ENCODE measurements around the gene GHR. TPM values are rescaled to one million over a fixed set of nuclear protein-coding genes. Genes with fewer than 3 reads are reported as not detected.
"Not testable (repeated sequence)": the region's sequence is repeated elsewhere in the genome, so short reads cannot be mapped to it uniquely, and the experiment has no call there.

GHR gene
- total RNA-seq, 1 experiment from 2014 or later: 0.05 TPM

DNA sequence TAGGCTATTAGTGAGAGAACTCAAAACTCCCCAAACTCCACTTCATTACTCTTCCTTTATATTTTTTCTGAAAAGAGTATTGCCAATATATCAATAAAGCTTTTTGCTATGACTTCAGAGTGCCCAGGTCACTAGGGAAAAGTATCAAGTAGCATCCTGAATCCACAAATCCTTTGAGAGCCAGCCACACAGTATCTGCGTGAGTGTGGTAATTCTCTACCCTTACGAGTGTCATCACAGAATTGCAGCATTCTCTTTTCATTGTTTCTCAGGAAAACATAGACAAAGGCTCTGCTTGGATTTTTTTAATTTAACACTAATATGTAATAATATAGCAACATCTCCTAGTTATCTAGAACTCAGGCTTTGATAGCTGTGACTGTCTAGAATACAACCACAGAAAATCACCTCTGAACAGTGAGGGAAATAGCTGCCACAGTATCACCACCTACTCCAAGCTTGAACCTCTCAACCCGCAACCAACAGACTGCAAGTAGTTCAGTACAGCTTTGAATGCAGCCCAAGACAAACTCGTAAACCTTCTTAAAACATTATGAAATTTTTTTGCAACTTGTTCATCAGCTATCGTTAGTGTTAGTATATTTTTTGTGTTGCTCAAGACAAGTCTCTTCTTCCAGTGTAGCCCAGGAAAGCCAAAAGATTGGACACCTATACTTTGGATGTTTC lies 254.1 kb downstream of the GHR start:
- Histone ChIP-seq H3K27ac (no peak overlapping the region), H3K27me3 (replicated peaks) (no peaks in the 10 kb centered on the region), H3K4me3 (no peak overlapping the region), H3K9me3 (replicated peaks) (0 out of 2 replicates have a peak, but pooled peaks cover under 1% of the 10 kb centered on the region), H3K4me1 (replicated peaks) (no peaks in the 10 kb centered on the region), H3K36me3 (no peaks in the 10 kb centered on the region)
- DNase-seq (ENCODE audit: low read depth in 1 of 2, low spot score in 2 of 2): no peak

DNA sequence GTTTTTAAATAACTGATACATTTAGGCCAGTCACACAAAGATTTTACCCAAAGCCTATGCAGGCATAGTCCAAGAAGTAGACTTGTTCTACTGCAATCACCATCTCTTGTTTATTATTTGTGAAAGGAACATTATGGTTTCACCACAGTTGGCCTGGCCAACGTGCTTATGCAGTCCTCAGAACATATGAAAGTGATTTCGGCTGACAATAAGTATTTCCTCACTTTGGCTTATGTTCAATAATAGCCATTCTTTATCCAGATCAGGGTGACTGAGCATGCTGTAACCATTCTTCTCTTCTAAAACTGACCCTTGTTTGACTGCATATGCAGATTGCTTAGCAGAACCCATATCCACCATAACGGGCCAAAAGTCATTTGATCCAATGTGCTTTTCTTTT lies 256.8 kb downstream of the GHR start:
- no peak for DNase-seq (ENCODE audit: low read depth in 1 of 2, low spot score in 2 of 2)
- Histone ChIP-seq H3K27ac (no peak overlapping the region), H3K4me3 (no peak overlapping the region), H3K4me1 (replicated peaks) (no peaks in the 10 kb centered on the region), H3K27me3 (replicated peaks) (no peaks in the 10 kb centered on the region), H3K36me3 (no peaks in the 10 kb centered on the region), H3K9me3 (replicated peaks) (0 out of 2 replicates have a peak, but pooled peaks cover 3% of the 10 kb centered on the region)

GRCh38 chr5:42685078-42685477 lies 261.8 kb downstream of the GHR start:
- H3K4me1 ChIP-seq (replicated peaks); DNase-seq (ENCODE audit: low read depth in 1 of 2, low spot score in 2 of 2); H3K4me3 ChIP-seq; H3K9me3 ChIP-seq (replicated peaks); H3K27me3 ChIP-seq (replicated peaks); H3K36me3 ChIP-seq; H3K27ac ChIP-seq: not testable (repeated sequence)

- H3K4me1 ChIP-seq (replicated peaks): no peaks in the 10 kb centered on the region
- no peak overlapping the region for H3K4me3 ChIP-seq
- H3K9me3 ChIP-seq (replicated peaks): no peaks in the 10 kb centered on the region; the same call in 1 of the 2 replicates
- no peak overlapping the region for H3K27ac ChIP-seq
- no peaks in the 10 kb centered on the region for H3K36me3 ChIP-seq
- no peak for DNase-seq (ENCODE audit: low read depth in 1 of 2, low spot score in 2 of 2)
- H3K27me3 ChIP-seq (replicated peaks): no peaks in the 10 kb centered on the region
Observed at GRCh38 chr5:42689391-42689790, 266.2 kb downstream of the GHR start.

GRCh38 chr5:42691413-42691937 lies 268.2 kb downstream of the GHR start:
- no peak overlapping the region for H3K27ac ChIP-seq
- DNase-seq (ENCODE audit: low read depth in 1 of 2, low spot score in 2 of 2): no peak
- H3K4me3 ChIP-seq: no peak overlapping the region
- no peaks in the 10 kb centered on the region for H3K36me3 ChIP-seq
- no peaks in the 10 kb centered on the region for H3K27me3 ChIP-seq (replicated peaks)
- H3K4me1 ChIP-seq (replicated peaks): no peaks in the 10 kb centered on the region
- no peaks in the 10 kb centered on the region; the same call in 1 of the 2 replicates for H3K9me3 ChIP-seq (replicated peaks)

DNA sequence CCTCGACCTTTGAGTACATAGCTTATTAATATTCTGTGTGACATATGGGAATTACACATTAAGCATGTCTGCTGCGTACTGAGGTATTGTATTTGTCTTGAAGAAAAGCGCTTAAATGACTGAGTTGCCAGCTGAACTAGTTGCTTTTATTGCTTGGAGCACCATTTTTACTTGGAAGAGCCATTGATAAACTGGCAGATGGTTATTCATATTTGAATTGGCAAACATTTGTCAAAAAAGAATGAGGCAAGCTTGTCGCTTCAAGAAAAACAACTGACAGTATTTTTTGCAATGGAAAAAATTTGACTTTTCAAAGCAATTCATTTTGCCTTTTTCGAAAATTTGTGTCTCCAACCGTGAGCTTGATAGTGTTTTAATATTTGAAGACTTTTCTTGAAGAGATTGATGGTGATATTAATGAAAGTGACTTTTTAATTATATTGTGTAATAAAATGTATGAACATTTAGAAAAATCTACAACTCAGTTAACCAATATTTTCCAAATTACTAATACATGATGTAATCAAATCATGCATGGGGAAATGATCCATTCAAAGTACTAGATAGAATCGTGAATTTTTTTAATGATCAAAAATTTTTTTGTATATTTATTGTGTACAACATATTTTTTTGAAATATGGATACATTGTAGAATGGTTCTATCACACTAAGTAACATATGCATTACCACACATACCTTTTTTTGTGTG lies 278.3 kb downstream of the GHR start:
- Histone ChIP-seq H3K4me1 (replicated peaks) (no peaks in the 10 kb centered on the region), H3K36me3 (no peaks in the 10 kb centered on the region), H3K27ac (no peak overlapping the region), H3K27me3 (replicated peaks) (no peaks in the 10 kb centered on the region), H3K9me3 (replicated peaks) (no peaks in the 10 kb centered on the region), H3K4me3 (no peak overlapping the region)
- DNase-seq (ENCODE audit: low read depth in 1 of 2, low spot score in 2 of 2): no peak

- DNase-seq (ENCODE audit: low read depth in 1 of 2, low spot score in 2 of 2): no peak
- no peaks in the 10 kb centered on the region for H3K9me3 ChIP-seq (replicated peaks)
- H3K27ac ChIP-seq: no peak overlapping the region
Observed at GRCh38 chr5:42703238-42703637, 280.0 kb downstream of the GHR start.

GRCh38 chr5:42715785-42716184 lies 292.5 kb downstream of the GHR start:
- no peaks in the 10 kb centered on the region for H3K9me3 ChIP-seq (replicated peaks)
- no peaks in the 10 kb centered on the region for H3K4me1 ChIP-seq (replicated peaks)
- no peak overlapping the region for H3K4me3 ChIP-seq
- no peak for DNase-seq (ENCODE audit: low read depth in 1 of 2, low spot score in 2 of 2)
- no peaks in the 10 kb centered on the region for H3K36me3 ChIP-seq
- H3K27me3 ChIP-seq (replicated peaks): no peaks in the 10 kb centered on the region; the same call in 1 of the 2 replicates
- H3K27ac ChIP-seq: no peak overlapping the region

More at GRCh38 chr5:42703238-42703637, 280.0 kb downstream of the GHR start:
- Histone ChIP-seq H3K27me3 (replicated peaks) (no peaks in the 10 kb centered on the region), H3K36me3 (no peaks in the 10 kb centered on the region), H3K4me1 (replicated peaks) (no peaks in the 10 kb centered on the region), H3K4me3 (no peak overlapping the region)

GRCh38 chr5:42718591-42718990 lies 295.4 kb downstream of the GHR start:
- no peak overlapping the region for H3K27ac ChIP-seq
- no peaks in the 10 kb centered on the region for H3K4me1 ChIP-seq (replicated peaks)
- DNase-seq (ENCODE audit: low read depth in 1 of 2, low spot score in 2 of 2): no peak
- no peaks in the 10 kb centered on the region for H3K9me3 ChIP-seq (replicated peaks)
- H3K27me3 ChIP-seq (replicated peaks): no peaks in the 10 kb centered on the region; the same call in 1 of the 2 replicates
- H3K36me3 ChIP-seq: no peaks in the 10 kb centered on the region
- H3K4me3 ChIP-seq: no peak overlapping the region

DNA sequence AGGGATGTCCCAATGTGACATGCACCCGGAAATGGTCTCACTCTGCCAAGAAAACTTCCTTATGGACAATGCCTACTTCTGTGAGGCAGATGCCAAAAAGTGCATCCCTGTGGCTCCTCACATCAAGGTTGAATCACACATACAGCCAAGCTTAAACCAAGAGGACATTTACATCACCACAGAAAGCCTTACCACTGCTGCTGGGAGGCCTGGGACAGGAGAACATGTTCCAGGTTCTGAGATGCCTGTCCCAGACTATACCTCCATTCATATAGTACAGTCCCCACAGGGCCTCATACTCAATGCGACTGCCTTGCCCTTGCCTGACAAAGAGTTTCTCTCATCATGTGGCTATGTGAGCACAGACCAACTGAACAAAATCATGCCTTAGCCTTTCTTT lies 295.8 kb downstream of the GHR start:
- no peaks in the 10 kb centered on the region for H3K36me3 ChIP-seq
- no peak for DNase-seq (ENCODE audit: low read depth in 1 of 2, low spot score in 2 of 2)
- no peaks in the 10 kb centered on the region for H3K9me3 ChIP-seq (replicated peaks)
- no peak overlapping the region for H3K4me3 ChIP-seq
- no peaks in the 10 kb centered on the region; the same call in 1 of the 2 replicates for H3K27me3 ChIP-seq (replicated peaks)
- H3K27ac ChIP-seq: no peak overlapping the region
- H3K4me1 ChIP-seq (replicated peaks): no peaks in the 10 kb centered on the region

DNA sequence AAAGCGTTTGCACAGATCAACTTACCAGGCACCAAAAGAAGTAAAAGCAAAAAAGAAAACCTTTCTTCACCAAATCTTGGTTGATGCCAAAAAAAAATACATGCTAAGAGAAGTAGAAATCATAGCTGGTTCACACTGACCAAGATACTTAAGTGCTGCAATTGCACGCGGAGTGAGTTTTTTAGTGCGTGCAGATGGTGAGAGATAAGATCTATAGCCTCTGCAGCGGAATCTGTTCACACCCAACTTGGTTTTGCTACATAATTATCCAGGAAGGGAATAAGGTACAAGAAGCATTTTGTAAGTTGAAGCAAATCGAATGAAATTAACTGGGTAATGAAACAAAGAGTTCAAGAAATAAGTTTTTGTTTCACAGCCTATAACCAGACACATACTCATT lies 297.0 kb downstream of the GHR start:
- H3K4me3 ChIP-seq: no peak overlapping the region
- no peaks in the 10 kb centered on the region for H3K9me3 ChIP-seq (replicated peaks)
- no peaks in the 10 kb centered on the region for H3K36me3 ChIP-seq
- no peak for DNase-seq (ENCODE audit: low read depth in 1 of 2, low spot score in 2 of 2)
- no peaks in the 10 kb centered on the region for H3K4me1 ChIP-seq (replicated peaks)
- H3K27ac ChIP-seq: no peak overlapping the region
- H3K27me3 ChIP-seq (replicated peaks): no peaks in the 10 kb centered on the region; the same call in 1 of the 2 replicates

DNA sequence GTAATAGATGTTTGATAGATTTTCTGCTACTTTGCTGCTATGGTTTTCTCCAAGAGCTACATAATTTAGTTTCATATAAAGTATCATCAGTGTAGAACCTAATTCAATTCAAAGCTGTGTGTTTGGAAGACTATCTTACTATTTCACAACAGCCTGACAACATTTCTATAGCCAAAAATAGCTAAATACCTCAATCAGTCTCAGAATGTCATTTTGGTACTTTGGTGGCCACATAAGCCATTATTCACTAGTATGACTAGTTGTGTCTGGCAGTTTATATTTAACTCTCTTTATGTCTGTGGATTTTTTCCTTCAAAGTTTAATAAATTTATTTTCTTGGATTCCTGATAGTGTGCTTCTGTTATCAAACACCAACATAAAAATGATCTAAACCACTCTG lies 298.2 kb downstream of the GHR start:
- no peak overlapping the region for H3K4me3 ChIP-seq
- H3K27me3 ChIP-seq (replicated peaks): no peaks in the 10 kb centered on the region; the same call in 1 of the 2 replicates
- H3K36me3 ChIP-seq: no peaks in the 10 kb centered on the region
- no peaks in the 10 kb centered on the region for H3K4me1 ChIP-seq (replicated peaks)
- DNase-seq (ENCODE audit: low read depth in 1 of 2, low spot score in 2 of 2): no peak
- H3K9me3 ChIP-seq (replicated peaks): no peaks in the 10 kb centered on the region
- H3K27ac ChIP-seq: no peak overlapping the region

DNA sequence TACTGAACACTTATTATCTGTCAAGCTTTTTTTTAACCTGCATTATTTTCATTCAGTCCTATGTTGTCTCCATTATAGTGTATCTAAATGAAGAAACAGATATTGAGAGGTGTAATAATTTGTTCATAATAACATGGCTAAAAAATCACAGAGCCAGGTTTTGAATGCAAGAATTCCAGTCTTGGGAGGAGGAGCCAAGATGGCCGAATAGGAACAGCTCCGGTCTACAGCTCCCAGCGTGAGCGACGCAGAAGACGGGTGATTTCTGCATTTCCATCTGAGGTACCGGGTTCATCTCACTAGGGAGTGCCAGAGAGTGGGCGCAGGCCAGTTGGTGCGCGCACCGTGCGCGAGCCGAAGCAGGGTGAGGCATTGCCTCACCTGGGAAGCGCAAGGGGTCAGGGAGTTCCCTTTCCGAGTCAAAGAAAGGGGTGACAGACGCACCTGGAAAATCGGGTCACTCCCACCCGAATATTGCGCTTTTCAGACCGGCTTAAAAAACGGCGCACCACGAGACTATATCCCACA lies 311.4 kb downstream of the GHR start:
- not testable (repeated sequence) for H3K27me3 ChIP-seq (replicated peaks); DNase-seq (ENCODE audit: low read depth in 1 of 2, low spot score in 2 of 2); H3K27ac ChIP-seq; H3K36me3 ChIP-seq; H3K9me3 ChIP-seq (replicated peaks); H3K4me1 ChIP-seq (replicated peaks); H3K4me3 ChIP-seq

- Histone ChIP-seq H3K27me3 (replicated peaks) (no peaks in the 10 kb centered on the region), H3K36me3 (no peaks in the 10 kb centered on the region), H3K4me1 (replicated peaks) (no peaks in the 10 kb centered on the region), H3K9me3 (replicated peaks) (no peaks in the 10 kb centered on the region), H3K27ac (no peak overlapping the region), H3K4me3 (no peak overlapping the region)
- DNase-seq (ENCODE audit: low read depth in 1 of 2, low spot score in 2 of 2): no peak
Observed at GRCh38 chr5:42740920-42741319, 317.7 kb downstream of the GHR start.
